LHCN-M2 (cell line): ENCODE measurements around the gene STK10. TPM values are rescaled to one million over a fixed set of nuclear protein-coding genes. Genes with fewer than 3 reads are reported as not detected.

Experiments
- DNase-seq: peaks from one replicate; pipeline ENCODE4 v3.0.0-alpha.2; 2012; ENCODE audit warnings: low read depth
- total RNA-seq: library from RNA; depleted of rRNA; stranded (reverse); fragments of >200 nt; gene quantifications from 2 replicates; pipeline ENCODE4 v1.2.3, GENCODE V29; 2014

The STK10 gene
- total RNA-seq, 1 experiment from 2014 or later: 15.9 TPM

GRCh38 chr5:172090976-172091547 lies 97.0 kb downstream of the STK10 start:
- no peak for DNase-seq

- DNase-seq: no peak
Observed at GRCh38 chr5:172089298-172090117, 98.5 kb downstream of the STK10 start.

- no peak for DNase-seq
Observed at GRCh38 chr5:172088801-172089200, 99.2 kb downstream of the STK10 start.

- no peak for DNase-seq
Observed at GRCh38 chr5:172086194-172086975, 101.6 kb downstream of the STK10 start.

- no peak for DNase-seq
Observed at GRCh38 chr5:172085738-172086137, 102.3 kb downstream of the STK10 start.

GRCh38 chr5:172082180-172082579 lies 105.8 kb downstream of the STK10 start:
- no peak for DNase-seq

GRCh38 chr5:172079876-172080275 lies 108.1 kb downstream of the STK10 start:
- DNase-seq: no peak

- no peak for DNase-seq
Observed at GRCh38 chr5:172078726-172079345, 109.2 kb downstream of the STK10 start.

- DNase-seq: no peak
Observed at GRCh38 chr5:172077664-172078425, 110.2 kb downstream of the STK10 start.

- DNase-seq: no peak
Observed at GRCh38 chr5:172076761-172077244, 111.2 kb downstream of the STK10 start.

- DNase-seq: no peak
Observed at GRCh38 chr5:172075656-172076055, 112.4 kb downstream of the STK10 start.

- DNase-seq: no peak
Observed at GRCh38 chr5:172074896-172075295, 113.1 kb downstream of the STK10 start.

GRCh38 chr5:172071309-172071875 lies 116.6 kb downstream of the STK10 start:
- DNase-seq: no peak

GRCh38 chr5:172065431-172066065 lies 122.5 kb downstream of the STK10 start:
- DNase-seq: no peak

GRCh38 chr5:172064766-172065165 lies 123.3 kb downstream of the STK10 start:
- no peak for DNase-seq

GRCh38 chr5:172064358-172064757 lies 123.7 kb downstream of the STK10 start:
- no peak for DNase-seq

GRCh38 chr5:172063463-172064235 lies 124.4 kb downstream of the STK10 start:
- DNase-seq: no peak

GRCh38 chr5:172059661-172060100 lies 128.3 kb downstream of the STK10 start:
- DNase-seq: no peak

GRCh38 chr5:172058088-172058487 lies 129.9 kb downstream of the STK10 start:
- no peak for DNase-seq
